Fibroblast of upper back skin (primary cell): ENCODE measurements around the gene ABHD8.

Experiments used
- DNase-seq: peaks from one replicate; pipeline ENCODE4 v3.0.0-alpha.2; 2013

The ABHD8 gene

GRCh38 chr19:17332677-17333581 lies 29.7 kb upstream of the ABHD8 start:
- peak; percentile 42 for DNase-seq

GRCh38 chr19:17332360-17332676 lies 29.1 kb upstream of the ABHD8 start:
- no peak for DNase-seq

- DNase-seq, result no peak
Observed at GRCh38 chr19:17331045-17331558, 27.9 kb upstream of the ABHD8 start.

DNA sequence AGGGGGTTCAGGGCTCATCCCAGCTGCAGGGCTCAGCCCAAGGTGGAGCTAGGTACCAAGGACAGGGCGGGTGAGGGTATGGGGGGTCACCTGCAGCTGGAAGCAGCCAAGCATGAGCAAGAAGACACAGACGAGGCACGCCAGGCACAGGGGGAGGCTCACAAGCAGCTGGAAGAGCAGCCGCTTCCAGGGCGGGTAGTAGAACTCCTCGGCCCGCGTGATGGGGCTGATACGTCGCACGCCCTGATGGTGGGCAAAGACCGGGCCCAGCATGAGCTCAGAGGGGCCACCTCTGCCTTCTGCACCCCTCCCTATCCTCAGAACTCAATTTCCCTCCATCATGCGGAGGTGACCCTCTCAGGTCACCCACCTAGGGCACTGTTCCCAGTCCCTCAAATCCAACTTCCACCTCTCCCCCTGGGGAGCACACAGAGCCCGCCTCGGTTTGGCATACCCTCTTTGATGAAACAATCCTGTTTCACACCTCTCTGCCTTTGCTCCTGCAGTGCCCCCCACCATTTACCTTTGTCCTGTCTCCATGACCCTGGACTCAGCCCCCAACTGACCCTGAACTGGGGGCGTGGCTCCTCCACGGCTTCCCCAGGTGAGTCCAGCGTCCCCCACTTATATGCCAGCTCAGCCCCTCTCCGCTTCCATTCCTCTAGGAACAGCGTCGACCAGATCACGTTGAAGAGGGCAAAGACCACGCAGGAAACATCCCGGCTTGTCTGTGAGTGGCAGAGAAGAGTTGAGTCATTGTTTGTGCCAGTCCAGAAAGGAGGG lies 27.2 kb upstream of the ABHD8 start:
- DNase-seq, result no peak

GRCh38 chr19:17329366-17330261 lies 26.4 kb upstream of the ABHD8 start:
- DNase-seq, result no peak

- DNase-seq, result no peak
Observed at GRCh38 chr19:17328517-17329365, 25.5 kb upstream of the ABHD8 start.

- no peak for DNase-seq
Observed at GRCh38 chr19:17327654-17328516, 24.7 kb upstream of the ABHD8 start.

- no peak for DNase-seq
Observed at GRCh38 chr19:17327068-17327653, 23.9 kb upstream of the ABHD8 start.

DNA sequence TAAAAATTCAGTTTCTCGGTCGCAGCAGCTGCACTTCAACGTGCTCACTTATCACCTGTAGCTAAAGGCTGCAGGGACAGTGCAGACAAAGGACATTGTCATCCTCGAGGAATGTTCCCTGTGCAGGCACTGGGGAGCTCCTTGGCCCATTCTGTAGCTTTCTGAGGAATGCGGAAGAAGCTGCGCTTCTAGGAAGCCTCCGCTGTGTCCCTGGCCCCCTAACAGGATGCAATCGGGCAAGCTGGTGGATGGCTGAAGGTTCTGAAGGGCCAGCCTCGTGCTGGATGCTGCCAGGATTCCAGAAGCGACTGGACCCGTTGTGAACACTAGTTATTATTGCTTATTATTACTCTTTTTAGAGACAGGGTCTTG lies 23.4 kb upstream of the ABHD8 start:
- no peak for DNase-seq

DNA sequence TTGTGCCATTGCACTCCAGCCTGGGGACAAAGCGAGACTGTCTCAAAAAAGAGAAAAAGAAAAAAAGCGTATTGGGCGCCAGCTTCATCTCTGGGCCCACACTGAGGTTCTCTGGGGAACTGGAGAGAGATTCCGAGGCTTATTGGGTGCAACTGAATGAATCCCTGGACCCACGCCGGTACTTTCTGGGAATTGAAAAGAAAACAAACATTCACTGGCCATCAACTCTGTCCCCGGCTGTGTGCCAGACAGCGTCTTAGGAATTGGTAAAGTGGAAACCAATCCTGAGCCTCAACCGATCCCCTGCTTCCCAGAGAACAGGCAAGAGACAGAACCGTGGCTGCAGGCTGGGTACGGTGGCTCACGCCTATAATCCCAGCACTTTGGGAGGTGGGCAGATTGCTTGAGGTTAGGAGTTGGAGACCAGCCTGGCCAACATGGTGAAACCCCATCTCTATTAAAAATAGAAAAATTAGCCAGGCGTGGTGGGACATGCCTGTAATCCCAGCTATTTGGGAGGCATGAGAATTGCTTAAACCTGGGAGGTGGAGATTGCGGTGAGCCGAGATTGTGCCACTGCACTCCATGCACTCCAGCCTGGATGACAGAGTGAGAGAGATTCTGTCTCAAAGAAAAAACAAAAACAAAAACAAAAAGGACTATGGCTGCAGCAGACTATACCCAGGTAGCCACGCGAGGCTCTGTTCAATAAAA lies 22.8 kb upstream of the ABHD8 start:
- no peak for DNase-seq

GRCh38 chr19:17325133-17325532 lies 21.9 kb upstream of the ABHD8 start:
- DNase-seq, result no peak

- DNase-seq, result no peak
Observed at GRCh38 chr19:17324357-17325114, 21.3 kb upstream of the ABHD8 start.

DNA sequence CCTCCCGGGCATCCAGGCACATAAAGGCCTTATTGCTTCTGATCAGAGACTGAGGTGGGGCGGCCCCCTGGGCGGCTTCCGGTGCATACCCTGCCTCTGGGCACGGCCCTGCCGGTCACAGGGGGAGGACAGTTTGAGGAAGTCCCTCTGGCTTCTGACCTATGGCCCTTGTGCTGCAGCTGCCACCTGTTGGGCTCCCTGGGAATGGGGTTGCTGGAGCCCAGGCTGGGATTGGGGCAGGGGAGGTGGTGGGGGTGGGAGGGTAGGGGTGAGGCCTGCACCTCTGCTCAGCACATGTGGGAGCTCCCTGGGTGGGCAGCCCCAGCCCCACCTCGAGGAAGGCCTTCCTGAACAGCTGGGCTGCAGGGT lies 20.7 kb upstream of the ABHD8 start:
- DNase-seq, result no peak

- DNase-seq, result no peak
Observed at GRCh38 chr19:17323300-17323963, 20.2 kb upstream of the ABHD8 start.

GRCh38 chr19:17322854-17323253 lies 19.6 kb upstream of the ABHD8 start:
- DNase-seq, result no peak

DNA sequence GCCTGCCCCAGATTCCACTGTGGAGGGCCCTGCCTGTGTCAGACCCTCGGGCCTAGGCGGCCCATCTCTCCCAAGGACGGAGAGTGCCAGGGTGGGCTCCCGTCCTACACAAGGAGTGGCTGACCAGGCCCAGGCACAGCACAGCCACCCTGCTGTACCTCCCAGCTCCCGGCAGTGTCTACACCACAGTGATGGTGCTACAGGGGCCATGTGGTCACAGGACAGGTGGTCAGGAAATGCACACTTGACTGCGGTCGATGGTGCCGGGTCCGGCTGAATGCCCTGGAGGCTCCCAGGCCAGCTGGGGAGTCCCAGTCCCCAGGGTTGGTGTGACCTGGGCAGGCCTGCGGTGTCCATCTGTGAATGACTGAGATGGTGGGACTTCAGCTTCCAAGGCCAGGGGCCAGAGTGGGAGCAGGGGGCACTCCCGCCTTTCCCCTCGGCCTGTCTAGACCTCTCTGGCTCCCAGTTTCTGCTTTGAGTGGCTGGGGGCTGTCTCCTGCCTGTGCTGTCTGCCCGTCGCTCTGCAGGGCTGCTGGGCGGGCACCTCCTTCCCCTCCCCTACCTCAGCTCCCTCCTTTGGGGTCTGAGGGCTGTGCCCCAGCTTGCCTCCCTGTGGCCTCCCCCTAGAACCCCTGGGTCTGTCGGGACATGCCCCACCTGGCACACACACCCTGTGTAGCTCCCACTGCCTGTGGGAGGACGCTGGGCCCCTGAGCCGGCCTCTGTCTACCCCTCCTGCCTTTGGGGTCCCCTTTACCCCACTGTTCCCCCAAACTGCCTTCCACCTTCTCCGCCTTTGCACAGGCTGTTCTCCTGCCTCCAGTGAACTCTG lies 18.6 kb upstream of the ABHD8 start:
- no peak for DNase-seq

GRCh38 chr19:17320435-17320834 lies 17.2 kb upstream of the ABHD8 start:
- DNase-seq, result no peak
